Measurements from ENCODE around the gene KCTD21. TPM values are rescaled to one million over a fixed set of nuclear protein-coding genes. Genes with fewer than 3 reads are reported as not detected.
"Not testable (repeated sequence)": the region's sequence is repeated elsewhere in the genome, so short reads cannot be mapped to it uniquely, and the experiment has no call there.

KCTD21 gene, protein sequence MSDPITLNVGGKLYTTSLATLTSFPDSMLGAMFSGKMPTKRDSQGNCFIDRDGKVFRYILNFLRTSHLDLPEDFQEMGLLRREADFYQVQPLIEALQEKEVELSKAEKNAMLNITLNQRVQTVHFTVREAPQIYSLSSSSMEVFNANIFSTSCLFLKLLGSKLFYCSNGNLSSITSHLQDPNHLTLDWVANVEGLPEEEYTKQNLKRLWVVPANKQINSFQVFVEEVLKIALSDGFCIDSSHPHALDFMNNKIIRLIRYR
- 2.1 and 5.7 TPM in 2 replicates for total RNA-seq (2014; rRNA removed; shearing (Covaris generic))

DNA sequence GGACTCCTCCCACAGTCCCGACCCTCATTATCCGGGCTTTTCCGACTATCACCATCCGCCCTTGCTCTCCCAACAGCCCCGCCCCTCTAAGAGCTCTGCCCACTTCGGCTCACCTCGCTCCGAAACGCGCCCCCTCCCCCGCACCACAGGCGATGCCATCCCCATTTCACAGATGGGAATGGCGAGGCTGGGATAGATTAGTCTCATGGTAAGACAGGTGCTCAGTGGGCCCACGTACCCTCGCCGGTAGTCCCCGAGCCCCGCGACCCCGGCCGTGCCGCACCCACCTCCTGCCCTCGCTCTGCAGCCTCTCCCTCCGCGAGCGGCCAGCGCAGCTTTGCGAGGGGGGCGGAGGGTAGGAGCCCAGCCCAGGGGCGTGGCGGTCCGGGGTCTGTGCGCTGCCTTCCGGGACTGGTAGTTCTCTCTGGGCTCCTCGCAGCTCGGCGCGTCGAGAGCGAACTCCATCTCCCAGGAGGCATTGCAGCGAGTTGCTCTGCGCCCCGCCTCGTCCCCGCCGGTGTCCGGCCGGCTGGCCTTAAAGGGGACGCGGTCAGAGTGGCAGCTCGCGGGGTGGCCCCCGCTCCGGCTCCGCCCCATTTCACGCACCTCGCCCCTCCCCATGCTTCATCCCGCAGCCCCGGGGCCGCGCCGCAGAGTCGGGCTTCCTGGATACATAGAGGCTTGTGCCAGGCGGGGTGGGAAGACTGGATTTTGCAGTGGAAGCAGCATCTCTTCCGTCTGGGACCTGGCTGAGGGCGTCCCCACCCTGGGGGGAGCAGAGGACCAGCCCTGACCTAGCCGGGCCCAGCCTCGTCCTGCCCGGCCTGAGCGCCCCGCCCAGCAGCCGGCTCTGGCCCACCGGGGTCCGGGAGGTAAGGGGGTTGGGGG is at the start of gene KCTD21, which contains the start of gene USP35:
Gene KCTD21 (minus strand): TSS at position 341 of the 888 bp plus-strand sequence. CDS start 14,072 bp downstream, outside the sequence.
Gene USP35 (plus strand): TSS at position 634 of the 888 bp plus-strand sequence. CDS start 7,327 bp downstream, outside the sequence.
- peak within 1 kb of the TSS; percentile 72 for H3K4me3 ChIP-seq
- peak; percentile 91 to 93 for DNase-seq (ENCODE audit: low read depth in 1 of 2, low spot score in 2 of 2)
- no peaks in the 10 kb centered on the region for H3K27me3 ChIP-seq (replicated peaks)
- 0 out of 2 replicates have a peak within 1 kb of the TSS, but pooled peaks have one; percentile 14 for H3K27ac ChIP-seq
- H3K36me3 ChIP-seq: no peaks in the 10 kb centered on the region
- H3K9me3 ChIP-seq (replicated peaks): no peaks in the 10 kb centered on the region
- H3K4me1 ChIP-seq (replicated peaks): peaks cover 18% of the 10 kb centered on the region

DNA sequence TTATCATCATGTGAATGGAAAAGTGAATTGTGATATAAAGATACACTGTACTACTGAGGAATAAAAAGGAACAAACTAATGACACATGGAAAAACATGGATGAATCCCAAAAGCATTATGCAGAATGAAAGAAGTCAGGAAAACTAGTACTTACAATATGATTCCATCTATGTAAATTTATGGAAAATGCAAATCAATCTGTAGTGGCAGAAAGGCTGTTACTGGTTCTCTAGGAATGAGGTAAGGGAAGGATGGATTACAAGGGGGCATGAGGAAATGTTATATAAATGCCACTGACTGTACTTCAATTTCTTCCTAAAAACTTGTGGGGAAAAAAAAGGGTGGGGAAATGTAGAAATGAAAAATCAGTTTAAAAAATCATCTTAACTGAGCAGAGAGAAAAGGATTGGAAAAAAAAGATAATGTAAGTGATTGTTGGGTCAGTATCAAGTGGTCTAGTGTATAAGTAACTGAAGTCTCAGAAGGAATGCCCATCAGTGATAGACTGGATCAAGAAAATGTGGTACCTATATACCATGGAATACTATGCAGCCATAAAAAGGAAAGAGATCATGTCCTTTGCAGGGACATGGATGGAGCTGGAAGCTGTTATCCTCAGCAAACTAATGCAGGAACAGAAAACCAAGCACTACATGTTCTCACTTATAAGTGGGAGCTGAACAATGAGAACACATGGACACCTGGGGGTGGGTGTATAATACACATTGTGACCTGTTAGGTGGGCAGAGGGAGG is 49.0 kb upstream of the KCTD21 start:
- H3K27me3 ChIP-seq (replicated peaks): no peaks in the 10 kb centered on the region
- H3K27ac ChIP-seq: no peak overlapping the region
- no peak overlapping the region for H3K4me3 ChIP-seq
- no peak for DNase-seq (ENCODE audit: low read depth in 1 of 2, low spot score in 2 of 2)
- no peaks in the 10 kb centered on the region for H3K4me1 ChIP-seq (replicated peaks)
- H3K9me3 ChIP-seq (replicated peaks): no peaks in the 10 kb centered on the region
- no peaks in the 10 kb centered on the region for H3K36me3 ChIP-seq

DNA sequence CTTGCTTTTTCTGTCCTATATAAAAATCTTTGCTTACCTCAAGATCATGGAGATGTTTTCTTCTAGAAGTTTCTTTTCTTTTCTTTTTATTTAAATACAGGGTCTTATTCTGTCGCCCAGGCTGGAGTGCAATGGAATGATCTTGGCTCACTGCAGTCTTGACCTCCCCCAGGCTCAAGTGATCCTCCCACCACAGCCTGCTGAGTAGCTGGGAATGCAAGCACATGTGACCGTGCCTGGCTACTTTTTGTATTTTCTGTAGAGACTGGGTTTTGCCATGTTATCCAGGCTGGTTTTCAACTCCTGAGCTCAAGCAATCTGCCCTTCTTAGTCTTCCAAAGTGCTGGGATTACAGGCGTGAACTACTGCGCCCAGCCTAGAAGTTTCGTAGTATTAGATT is 45.6 kb upstream of the KCTD21 start:
- no peak for DNase-seq (ENCODE audit: low read depth in 1 of 2, low spot score in 2 of 2)
- H3K9me3 ChIP-seq (replicated peaks): no peaks in the 10 kb centered on the region
- H3K4me1 ChIP-seq (replicated peaks): no peaks in the 10 kb centered on the region
- H3K27me3 ChIP-seq (replicated peaks): no peaks in the 10 kb centered on the region
- no peaks in the 10 kb centered on the region for H3K36me3 ChIP-seq
- H3K27ac ChIP-seq: no peak overlapping the region
- H3K4me3 ChIP-seq: no peak overlapping the region

DNA sequence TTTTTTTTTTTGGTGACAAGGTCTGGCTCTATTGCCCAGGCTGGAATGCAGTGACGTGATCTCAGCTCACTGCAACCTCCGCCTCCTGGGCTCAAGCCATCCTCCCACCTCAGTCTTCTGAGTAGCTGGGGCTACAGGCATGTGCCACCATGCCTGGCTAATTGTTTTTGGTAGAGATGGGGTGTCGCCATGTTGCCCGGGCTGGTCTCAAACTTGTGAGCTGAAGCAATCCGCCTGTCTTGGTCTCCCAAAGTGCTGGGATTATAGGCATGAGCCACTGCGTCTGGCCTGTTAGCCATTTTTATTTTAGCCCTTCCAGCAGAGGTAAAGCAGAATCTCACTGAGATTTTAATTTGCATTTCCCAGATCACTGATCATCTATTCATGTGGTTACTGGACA is 44.6 kb upstream of the KCTD21 start:
- DNase-seq (ENCODE audit: low read depth in 1 of 2, low spot score in 2 of 2); H3K4me1 ChIP-seq (replicated peaks); H3K4me3 ChIP-seq; H3K36me3 ChIP-seq; H3K27me3 ChIP-seq (replicated peaks); H3K27ac ChIP-seq; H3K9me3 ChIP-seq (replicated peaks): not testable (repeated sequence)

DNA sequence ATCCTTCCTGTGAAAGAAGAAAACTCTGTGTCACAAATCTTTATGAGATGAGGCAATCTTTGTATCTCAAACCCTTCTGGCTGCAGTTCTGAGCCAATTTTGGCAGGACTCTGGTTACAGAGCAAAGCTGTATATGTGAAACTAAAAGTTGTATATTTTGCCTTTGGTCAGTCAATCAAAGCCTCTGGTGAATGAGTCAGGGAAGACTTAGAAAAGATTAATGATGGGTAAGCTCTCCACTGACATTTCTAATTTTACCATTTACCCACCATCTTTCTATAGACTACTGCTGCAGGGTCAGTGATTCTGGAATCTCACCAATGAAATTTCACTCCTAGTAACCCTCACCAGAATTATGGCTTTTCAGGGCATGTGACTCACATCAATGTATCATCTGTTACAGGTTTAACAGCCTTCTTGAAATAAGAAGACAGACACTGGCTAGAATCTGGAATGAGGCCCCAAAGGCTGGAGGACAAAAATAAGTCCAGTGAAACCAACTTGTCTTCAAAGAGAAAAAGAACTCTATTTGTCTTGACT is 43.6 kb upstream of the KCTD21 start:
- H3K4me3 ChIP-seq: no peak overlapping the region
- H3K36me3 ChIP-seq: no peaks in the 10 kb centered on the region
- H3K27ac ChIP-seq: no peak overlapping the region

DNA sequence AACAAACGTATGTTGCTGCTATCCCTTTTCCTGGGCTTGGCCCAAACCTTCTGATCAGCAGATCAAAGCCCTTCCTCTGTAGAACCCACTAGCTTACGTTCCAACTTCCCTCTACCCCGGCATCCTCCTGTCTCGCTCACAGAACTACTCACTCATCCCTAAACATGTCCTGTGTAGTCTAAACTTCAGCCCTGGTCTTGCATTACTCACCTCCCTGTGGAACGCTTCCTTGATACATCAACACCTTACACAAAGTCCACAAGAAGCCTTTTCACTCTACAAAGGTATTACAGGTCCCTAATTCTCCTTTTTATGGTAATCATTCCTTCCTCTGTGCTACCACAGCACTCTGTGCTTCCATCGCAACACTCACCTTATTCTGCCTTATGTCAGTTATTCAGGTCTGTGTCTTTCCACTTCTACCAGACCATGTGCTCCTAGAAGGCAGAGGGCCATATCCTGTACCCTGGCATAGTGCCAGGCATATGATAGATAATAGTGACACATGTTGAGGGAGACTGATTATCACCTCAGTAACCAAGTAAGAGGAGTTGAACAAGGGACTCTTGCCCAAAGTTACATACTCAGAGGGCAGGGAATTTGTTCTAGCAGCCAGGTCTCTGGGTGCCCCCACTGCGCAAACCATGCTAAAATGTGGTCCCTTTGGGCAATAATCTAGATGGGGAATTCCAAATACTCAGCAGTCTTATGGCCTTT is 41.9 kb upstream of the KCTD21 start:
- no peaks in the 10 kb centered on the region for H3K4me1 ChIP-seq (replicated peaks)
- no peak overlapping the region for H3K27ac ChIP-seq
- no peaks in the 10 kb centered on the region for H3K27me3 ChIP-seq (replicated peaks)
- H3K36me3 ChIP-seq: no peaks in the 10 kb centered on the region
- no peaks in the 10 kb centered on the region for H3K9me3 ChIP-seq (replicated peaks)
- H3K4me3 ChIP-seq: no peak overlapping the region
- no peak for DNase-seq (ENCODE audit: low read depth in 1 of 2, low spot score in 2 of 2)

More for the DNA sequence above, 43.6 kb upstream of the KCTD21 start:
- Histone ChIP-seq H3K4me1 (replicated peaks) (no peaks in the 10 kb centered on the region), H3K27me3 (replicated peaks) (no peaks in the 10 kb centered on the region), H3K9me3 (replicated peaks) (no peaks in the 10 kb centered on the region)
- no peak for DNase-seq (ENCODE audit: low read depth in 1 of 2, low spot score in 2 of 2)

DNA sequence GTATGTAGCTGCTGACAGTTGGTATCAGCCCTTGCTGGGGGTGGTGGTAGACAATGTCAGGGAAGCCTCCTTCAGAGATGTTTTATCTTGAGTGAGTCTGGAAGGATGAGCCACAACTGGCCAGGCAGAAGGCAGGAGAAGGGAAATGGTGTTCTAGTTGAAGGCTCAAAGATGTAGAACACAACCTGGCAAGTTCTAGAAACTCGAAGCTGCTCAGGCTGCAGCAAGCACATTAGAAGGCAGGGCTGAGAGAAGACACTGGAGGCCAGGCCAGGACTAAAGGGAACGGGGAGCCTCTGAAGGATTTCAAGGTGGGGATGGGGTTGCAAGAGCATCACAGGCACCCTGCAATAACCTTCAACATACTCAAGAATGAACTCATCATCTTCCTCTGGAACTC is 40.7 kb upstream of the KCTD21 start:
- Histone ChIP-seq H3K27ac (no peak overlapping the region), H3K4me3 (no peak overlapping the region), H3K9me3 (replicated peaks) (no peaks in the 10 kb centered on the region), H3K27me3 (replicated peaks) (no peaks in the 10 kb centered on the region), H3K4me1 (replicated peaks) (no peaks in the 10 kb centered on the region), H3K36me3 (no peaks in the 10 kb centered on the region)
- no peak for DNase-seq (ENCODE audit: low read depth in 1 of 2, low spot score in 2 of 2)

DNA sequence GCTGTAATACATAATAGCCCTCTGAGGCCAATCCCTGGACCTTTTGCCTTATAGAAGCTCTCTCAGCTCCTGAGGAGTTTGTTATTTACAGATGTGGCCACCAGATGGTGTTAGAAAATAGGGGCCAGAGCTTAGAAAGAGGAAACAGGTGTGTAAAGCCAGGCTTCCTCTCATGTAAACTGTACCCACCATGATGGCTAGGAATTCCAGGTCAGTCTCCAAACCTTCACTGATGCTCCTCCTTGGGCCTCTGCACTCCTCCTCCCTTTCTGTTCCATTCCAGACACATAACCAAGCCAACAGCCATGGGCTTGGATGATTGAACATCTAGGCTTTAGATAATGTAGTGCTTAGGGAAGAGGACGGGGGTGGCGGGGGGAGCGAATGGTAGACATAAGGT is 40.0 kb upstream of the KCTD21 start:
- Histone ChIP-seq H3K9me3 (replicated peaks) (no peaks in the 10 kb centered on the region), H3K36me3 (no peaks in the 10 kb centered on the region), H3K4me1 (replicated peaks) (no peaks in the 10 kb centered on the region), H3K27ac (no peak overlapping the region), H3K4me3 (no peak overlapping the region), H3K27me3 (replicated peaks) (no peaks in the 10 kb centered on the region)
- DNase-seq (ENCODE audit: low read depth in 1 of 2, low spot score in 2 of 2): peak in 1 of 2 experiments; percentile 3

DNA sequence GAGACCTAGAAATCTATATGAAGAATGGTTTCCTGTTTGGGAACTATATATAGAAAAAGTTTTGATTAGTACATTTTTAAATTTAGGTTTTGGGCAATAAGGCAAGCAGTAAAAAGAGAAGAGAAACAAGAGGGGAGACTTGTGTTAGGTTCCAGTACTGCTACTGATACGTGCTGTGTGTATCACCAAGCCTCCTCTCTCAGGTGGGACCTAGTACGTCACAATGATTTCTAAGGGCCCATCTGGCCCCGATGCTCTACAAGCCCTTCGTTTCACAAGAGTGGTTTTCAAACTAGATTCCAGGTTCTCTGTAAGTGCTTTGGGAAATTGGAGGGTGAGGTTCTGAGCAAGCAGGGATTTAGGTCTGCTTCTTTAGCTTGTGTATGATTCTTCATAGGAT is 39.5 kb upstream of the KCTD21 start:
- no peak for DNase-seq (ENCODE audit: low read depth in 1 of 2, low spot score in 2 of 2)
- Histone ChIP-seq H3K27me3 (replicated peaks) (no peaks in the 10 kb centered on the region), H3K9me3 (replicated peaks) (no peaks in the 10 kb centered on the region), H3K4me1 (replicated peaks) (no peaks in the 10 kb centered on the region), H3K4me3 (no peak overlapping the region), H3K36me3 (no peaks in the 10 kb centered on the region), H3K27ac (no peak overlapping the region)

DNA sequence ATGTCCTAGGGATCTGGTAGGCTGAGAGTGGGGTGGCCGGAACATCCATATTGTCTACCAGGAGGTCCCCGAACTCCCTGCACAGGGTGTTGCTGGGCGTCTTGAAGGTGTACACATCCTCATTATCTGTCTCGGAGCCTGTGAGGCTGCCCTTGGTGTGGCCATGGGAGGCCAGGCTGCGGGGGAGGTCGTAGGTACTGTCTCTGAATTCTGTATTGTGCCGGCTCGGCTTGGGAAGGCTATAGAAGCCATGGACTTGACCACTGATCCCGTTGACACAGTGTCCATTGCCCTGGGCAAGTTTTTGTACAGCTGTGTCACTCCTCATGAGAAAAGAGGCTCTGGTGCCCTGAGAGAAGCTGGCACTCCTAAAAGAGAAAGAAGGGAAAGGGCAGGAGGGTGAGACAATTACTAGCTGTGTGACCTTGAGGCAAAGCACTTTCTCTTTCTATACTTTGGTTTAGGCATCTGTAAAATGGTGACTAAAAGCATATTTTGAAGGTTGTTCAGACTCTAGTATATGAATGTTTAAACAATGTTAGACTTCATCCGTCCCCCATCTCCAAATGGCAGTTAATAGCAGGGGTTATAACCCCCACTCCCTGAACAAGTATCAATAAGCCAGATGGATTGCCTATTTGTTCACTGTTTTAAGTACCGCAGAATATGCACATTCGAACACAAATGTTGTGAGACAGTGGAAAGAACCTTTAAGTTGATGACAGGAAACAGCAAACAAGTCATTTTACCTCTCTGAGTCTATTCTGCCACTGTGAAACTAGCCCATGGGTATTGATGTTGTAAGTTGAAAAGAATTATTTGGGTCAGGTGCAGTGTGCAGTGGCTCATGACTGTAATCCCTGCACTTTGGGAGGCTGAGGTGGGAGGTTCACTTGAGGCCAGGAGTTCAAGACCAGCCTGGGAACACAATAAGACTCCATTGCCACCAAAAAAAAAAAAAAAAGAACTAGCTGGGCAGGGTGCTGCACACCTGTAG is 38.6 kb upstream of the KCTD21 start:
- no peak overlapping the region for H3K27ac ChIP-seq
- no peaks in the 10 kb centered on the region for H3K27me3 ChIP-seq (replicated peaks)
- H3K4me1 ChIP-seq (replicated peaks): no peaks in the 10 kb centered on the region
- no peak overlapping the region for H3K4me3 ChIP-seq
- no peaks in the 10 kb centered on the region for H3K9me3 ChIP-seq (replicated peaks)
- no peaks in the 10 kb centered on the region for H3K36me3 ChIP-seq
- no peak for DNase-seq (ENCODE audit: low read depth in 1 of 2, low spot score in 2 of 2)

DNA sequence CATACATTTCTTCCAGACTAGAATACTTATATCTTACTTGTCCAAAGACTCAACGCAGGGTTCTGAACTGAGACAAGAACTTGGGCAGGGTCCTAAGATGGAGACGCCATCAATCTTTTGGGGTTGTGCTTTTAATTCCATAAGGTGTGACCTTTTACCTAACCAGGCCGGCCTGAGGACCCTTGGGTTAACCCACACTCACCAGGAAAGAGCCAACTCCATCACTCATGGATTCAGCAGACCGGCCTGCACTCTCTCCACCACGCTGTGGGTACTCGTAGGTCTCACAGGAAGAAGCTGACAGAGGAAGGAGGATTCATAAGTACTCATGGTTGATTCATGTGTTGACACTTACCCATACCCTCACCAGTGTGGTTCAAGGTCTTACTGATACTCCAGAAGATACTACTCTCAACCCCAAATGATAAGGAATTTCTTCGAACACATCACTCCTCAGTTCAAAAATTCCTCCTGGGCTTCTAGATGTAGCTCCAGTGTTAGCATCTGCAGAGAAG is 36.5 kb upstream of the KCTD21 start:
- DNase-seq (ENCODE audit: low read depth in 1 of 2, low spot score in 2 of 2): no peak
- no peaks in the 10 kb centered on the region for H3K9me3 ChIP-seq (replicated peaks)
- no peaks in the 10 kb centered on the region for H3K27me3 ChIP-seq (replicated peaks)
- no peak overlapping the region for H3K27ac ChIP-seq
- H3K4me1 ChIP-seq (replicated peaks): no peaks in the 10 kb centered on the region
- no peaks in the 10 kb centered on the region for H3K36me3 ChIP-seq
- no peak overlapping the region for H3K4me3 ChIP-seq

DNA sequence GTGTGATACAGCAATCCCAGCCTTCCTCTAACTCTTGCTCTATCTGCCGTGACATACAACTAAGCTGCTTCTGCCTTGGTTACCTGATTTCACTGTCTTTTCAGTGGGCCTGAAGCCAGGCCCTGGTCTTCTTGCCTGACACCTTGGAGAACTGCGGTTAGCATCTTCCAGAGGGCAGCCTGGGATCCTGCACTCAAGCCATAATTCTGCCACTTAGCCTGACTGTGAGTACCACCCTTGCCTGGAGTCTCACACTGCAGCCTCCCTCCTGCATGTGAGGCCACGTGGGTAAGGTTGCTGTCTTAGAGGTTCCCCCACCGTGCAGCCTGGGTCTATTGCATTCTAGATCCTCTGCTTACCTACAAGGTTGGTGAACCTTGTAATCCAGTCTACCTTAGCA is 36.1 kb upstream of the KCTD21 start:
- Histone ChIP-seq H3K4me3 (no peak overlapping the region), H3K36me3 (no peaks in the 10 kb centered on the region), H3K9me3 (replicated peaks) (no peaks in the 10 kb centered on the region), H3K27me3 (replicated peaks) (no peaks in the 10 kb centered on the region), H3K4me1 (replicated peaks) (no peaks in the 10 kb centered on the region), H3K27ac (no peak overlapping the region)
- DNase-seq (ENCODE audit: low read depth in 1 of 2, low spot score in 2 of 2): no peak
